Stimulated activated CD4-positive, alpha-beta T cell treated with anti-CD3 and anti-CD28 coated beads, Interleukin-12 subunit alpha, Interleukin-12 subunit beta, amount 100 ng/mL, for 48 hours (primary cell): ENCODE results near the gene RPL12.

ENCODE experiments used
- DNase-seq, 3 donors: peaks; one replicate each; pipeline ENCODE4 v3.0.0-alpha.2; 2020; ENCODE audit warnings: low read depth in 2 of 3, low spot score in 1 of 3

Gene RPL12

DNA sequence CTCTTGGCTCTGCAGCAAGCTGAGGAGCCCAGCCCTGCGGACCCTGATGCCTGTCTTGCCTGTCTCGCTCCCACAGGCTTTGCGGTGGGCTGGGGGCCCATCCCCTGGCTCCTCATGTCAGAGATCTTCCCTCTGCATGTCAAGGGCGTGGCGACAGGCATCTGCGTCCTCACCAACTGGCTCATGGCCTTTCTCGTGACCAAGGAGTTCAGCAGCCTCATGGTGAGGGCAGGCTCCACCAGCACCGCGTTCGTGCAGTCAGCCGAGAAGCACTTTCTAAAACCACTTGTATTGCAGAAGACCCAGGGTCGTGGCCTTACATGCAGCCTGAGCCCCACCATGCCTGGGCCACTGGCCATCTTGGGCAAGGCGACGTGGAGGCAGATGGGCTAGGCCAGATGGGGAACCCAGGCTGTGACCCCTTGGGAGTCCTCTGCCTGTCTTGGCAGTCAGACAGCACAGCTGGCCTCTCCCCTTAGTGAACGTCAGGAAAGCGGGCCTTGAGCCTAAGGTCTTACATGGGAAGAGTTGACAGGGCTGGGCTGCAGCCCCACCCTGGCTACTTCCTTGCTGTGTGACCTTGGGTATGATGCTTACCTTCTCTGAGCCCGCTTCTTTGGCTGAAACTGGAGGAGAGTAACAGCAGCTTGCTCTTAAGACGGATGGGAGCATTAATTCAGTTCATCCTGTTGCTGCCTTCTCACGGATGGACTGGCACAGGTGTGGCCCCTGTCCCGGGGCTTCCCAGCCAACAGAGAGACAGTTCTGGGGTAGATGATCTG lies 45.7 kb downstream of the RPL12 start:
- no peak for DNase-seq

DNA sequence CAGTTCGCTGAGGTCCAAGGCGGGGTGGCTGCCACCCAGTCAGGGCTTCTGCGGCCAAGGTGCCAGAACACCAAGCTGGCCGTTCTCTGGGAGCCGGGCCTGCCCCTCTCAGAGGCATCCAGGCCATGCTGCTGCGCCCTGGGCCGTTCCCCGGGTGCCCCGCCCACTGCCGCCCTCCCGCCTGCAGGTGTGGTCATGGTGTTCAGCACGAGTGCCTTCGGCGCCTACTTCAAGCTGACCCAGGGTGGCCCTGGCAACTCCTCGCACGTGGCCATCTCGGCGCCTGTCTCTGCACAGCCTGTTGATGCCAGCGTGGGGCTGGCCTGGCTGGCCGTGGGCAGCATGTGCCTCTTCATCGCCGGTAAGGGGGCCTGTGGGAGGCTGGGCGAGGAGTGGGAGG lies 46.6 kb downstream of the RPL12 start:
- DNase-seq: no peak

DNA sequence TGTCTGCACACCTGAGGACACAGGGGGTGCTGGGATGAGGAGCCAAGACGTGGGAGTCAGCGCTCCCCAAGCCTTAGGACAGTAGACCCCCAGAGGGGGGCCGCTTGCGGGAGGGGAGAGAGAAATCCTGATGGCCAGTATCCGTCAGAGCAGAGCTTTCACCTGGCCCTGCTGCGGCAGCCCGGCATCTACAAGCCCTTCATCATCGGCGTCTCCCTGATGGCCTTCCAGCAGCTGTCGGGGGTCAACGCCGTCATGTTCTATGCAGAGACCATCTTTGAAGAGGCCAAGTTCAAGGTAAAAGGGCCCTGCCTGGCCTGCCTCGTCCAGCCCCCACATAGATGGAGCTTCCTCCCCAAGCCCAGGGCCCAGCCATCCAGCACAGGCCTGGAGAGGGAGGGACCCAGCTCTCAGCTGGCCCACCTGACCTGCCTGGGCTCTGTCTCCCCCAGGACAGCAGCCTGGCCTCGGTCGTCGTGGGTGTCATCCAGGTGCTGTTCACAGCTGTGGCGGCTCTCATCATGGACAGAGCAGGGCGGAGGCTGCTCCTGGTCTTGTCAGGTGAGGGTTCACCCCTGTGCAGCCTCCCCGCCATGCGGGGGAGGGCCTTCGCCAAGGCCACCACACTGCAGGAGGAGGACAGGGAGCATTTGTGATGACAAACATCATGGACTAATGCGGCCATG lies 47.6 kb downstream of the RPL12 start:
- DNase-seq: no peak

DNA sequence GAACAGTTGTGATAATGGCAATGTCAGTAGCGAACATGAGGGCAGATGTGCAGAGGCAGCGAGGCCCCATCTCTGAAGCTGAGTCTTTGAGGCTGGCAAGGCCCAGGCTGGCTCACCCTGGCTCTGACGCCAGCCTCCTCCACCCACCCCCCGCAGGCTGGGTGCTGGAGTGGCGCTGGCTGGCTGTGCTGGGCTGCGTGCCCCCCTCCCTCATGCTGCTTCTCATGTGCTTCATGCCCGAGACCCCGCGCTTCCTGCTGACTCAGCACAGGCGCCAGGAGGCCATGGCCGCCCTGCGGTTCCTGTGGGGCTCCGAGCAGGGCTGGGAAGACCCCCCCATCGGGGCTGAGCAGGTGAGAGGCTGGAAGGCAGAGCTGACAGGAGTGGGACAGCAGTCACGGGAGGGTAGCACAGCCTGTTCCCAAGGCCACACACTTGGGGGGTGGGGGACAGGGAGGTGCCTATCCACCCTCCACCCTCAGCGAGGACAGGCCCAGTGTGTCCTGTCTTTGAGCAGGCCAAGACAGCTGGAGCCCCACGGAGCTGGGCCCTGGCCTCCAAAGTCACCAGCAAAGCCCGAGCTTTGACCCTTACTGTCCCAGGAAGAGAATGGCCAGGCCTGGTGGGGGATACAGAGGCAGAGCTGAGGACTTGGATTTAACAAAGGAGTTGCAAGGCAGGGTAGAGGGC lies 48.7 kb downstream of the RPL12 start:
- DNase-seq: no peak

DNA sequence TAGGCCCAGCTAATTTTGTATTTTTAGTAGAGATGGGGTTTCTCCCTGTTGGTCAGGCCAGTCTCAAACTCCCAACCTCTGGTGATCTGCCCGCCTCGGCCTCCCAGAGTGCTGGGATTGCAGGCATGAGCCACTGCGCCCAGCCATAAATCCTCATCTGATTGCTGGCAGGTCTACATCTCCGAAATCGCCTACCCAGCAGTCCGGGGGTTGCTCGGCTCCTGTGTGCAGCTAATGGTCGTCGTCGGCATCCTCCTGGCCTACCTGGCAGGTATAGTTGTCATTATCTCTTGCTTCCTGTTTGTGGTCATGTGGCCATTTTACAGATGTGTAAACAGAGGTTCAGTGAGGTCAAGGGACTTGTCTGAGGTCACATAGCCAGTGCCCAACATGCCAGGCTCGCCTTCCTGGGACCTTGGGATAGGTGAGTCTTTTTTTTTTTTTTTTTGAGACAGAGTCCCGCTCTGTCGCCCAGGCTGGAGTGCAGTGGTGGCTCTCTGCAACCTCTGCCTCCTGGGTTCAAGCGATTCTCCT lies 51.4 kb downstream of the RPL12 start:
- no peak for DNase-seq

DNA sequence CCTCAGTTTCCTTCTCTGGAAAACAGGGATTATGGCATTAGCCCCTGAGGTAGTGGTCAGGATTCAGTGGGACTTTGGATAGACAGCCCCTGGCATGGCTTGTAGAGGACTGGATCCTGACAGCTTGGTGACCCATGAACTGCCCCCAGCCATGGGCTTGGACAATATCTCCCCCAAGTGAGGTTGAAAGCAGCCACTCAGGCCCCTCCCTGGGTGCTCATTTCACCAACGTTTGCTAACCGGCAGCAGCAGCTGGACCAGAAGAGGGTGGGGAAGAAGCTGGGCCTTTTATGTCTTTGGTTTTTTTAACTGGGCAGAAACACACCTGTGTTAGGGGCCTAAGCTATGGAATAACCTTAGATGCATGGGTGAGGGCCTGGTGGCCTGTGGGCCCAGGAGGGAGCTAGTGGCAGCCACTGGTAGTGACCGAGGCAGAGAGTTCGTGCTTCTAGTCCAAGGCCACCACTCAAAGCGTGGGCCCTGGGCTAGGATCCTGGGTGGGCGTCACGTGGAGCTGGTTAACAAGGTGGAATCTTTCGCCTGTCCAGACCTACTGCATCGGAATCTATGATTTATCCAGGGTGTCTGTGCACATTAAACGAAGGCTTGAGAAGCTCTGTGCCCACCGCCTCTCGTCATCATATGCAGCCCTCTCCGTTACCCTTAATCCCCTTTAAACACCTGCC lies 52.3 kb downstream of the RPL12 start:
- DNase-seq: no peak

DNA sequence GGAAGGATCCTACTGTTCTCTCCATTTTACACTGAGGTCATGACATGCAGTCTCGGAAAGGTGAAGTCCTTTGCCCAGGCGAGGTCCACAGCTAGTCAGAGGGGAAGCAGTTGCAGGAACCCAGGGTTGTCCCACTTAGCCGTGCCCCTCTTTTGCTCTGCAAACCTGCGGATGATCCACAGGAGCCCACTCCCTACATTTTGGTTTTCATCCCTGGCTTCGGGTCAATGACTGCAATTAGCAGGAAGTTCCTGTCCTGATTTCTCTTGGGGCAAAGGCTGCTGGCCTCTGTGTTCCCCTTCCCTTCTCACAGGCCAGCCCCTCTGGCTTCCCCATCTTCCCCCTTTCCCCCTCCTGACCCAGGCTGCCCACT lies 52.9 kb downstream of the RPL12 start:
- DNase-seq: no peak
